Nephron progenitor cell (in vitro differentiated cells): Measurements from ENCODE around the gene DKKL1.

Source experiments
- DNase-seq: peaks from one replicate; pipeline ENCODE4 v3.0.0; 2021
- H3K27ac Mint-ChIP-seq: 2 replicates; pipeline ENCODE4 v1.8.0; 2021; ENCODE audit warnings: mild to moderate bottlenecking, moderate library complexity, mixed read lengths
- H3K27me3 Mint-ChIP-seq: 2 replicates; pipeline ENCODE4 v1.8.0; 2021; ENCODE audit warnings: mild to moderate bottlenecking, low read depth, mixed read lengths; ENCODE audit not compliant: poor library complexity
- H3K36me3 Mint-ChIP-seq: 2 replicates; pipeline ENCODE4 v1.8.0; 2021; ENCODE audit warnings: low read depth, mixed read lengths
- H3K4me1 Mint-ChIP-seq: 2 replicates; pipeline ENCODE4 v1.8.0; 2021; ENCODE audit warnings: mixed read lengths
- H3K4me3 Mint-ChIP-seq: 2 replicates; pipeline ENCODE4 v1.8.0; 2021; ENCODE audit warnings: mild to moderate bottlenecking, moderate library complexity, mixed read lengths
- H3K9me3 Mint-ChIP-seq: 2 replicates; pipeline ENCODE4 v1.8.0; 2021; ENCODE audit warnings: mild to moderate bottlenecking, moderate library complexity, mixed read lengths
- CTCF ChIP-seq: fragments of 200-600 bp; sonication (generic); IDR thresholded peaks from 2 replicates; pipeline ENCODE4 v1.5.0; 2021; ENCODE audit warnings: antibody characterized with exemption

Gene DKKL1

GRCh38 chr19:49347835-49348234 lies 15.8 kb upstream of the DKKL1 start:
- TF ChIP-seq CTCF = no peak
- Mint-ChIP-seq H3K27me3 (peaks cover 15% of the 10 kb centered on the region), H3K4me1 (peaks cover 27% of the 10 kb centered on the region), H3K9me3 (no peaks in the 10 kb centered on the region), H3K27ac (peak overlapping the region; percentile 61), H3K4me3 (no peak overlapping the region), H3K36me3 (peaks cover 97% of the 10 kb centered on the region)
- DNase-seq = no peak

GRCh38 chr19:49348305-49349189 lies 15.1 kb upstream of the DKKL1 start:
- TF ChIP-seq CTCF = no peak
- no peaks in the 10 kb centered on the region for H3K9me3 Mint-ChIP-seq
- peaks cover 13% of the 10 kb centered on the region for H3K27me3 Mint-ChIP-seq
- H3K4me3 Mint-ChIP-seq = no peak overlapping the region
- DNase-seq = no peak
- H3K36me3 Mint-ChIP-seq = peaks cover 97% of the 10 kb centered on the region
- H3K27ac Mint-ChIP-seq = no peak overlapping the region
- peaks cover 26% of the 10 kb centered on the region for H3K4me1 Mint-ChIP-seq

DNA sequence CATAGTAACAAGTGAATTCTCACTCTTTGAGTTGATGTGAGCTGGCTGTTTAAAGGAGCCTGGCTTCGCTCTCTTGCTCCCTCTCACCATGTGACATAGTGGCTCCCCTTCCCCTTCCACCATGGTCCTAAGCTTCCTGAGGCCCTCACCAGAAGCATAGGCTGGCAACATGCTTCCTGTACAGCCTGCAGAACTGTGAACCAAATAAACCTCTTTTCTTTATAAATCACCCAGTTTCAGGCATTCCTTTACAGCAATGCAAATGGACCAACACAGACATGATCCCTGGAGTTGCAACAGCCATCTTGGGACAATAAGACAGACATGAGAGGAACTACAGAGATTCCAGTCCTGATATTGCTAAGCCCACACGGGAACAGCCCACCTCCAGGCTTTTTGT lies 14.1 kb upstream of the DKKL1 start:
- DNase-seq = no peak
- Mint-ChIP-seq H3K4me1 (peaks cover 23% of the 10 kb centered on the region), H3K27me3 (peaks cover 9% of the 10 kb centered on the region), H3K4me3 (no peak overlapping the region), H3K9me3 (no peaks in the 10 kb centered on the region), H3K27ac (peak overlapping the region; percentile 83), H3K36me3 (peaks cover 97% of the 10 kb centered on the region)
- no peak for TF ChIP-seq CTCF

DNA sequence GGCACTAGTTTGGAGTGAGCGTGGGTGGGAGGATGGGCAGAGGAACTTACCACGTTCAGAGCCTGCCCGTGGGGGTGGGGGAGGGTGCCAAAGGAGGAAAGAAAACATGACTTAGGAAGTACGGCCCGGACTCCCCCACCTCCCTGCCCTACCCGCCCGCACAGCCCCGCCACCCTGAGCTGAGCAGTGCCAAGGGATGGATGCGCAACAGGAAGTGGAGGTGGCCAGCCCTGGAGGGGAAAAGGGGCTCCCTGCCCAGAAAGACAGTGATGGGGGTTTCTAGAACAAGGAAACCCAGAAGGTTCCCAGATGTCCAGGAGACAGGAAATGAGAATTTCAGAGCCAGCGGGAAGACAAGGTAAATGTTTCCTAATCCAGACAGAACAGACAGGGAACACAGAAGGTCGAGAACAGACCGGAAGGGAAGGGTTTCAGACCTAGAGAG lies 7.7 kb upstream of the DKKL1 start:
- peak overlapping the region; percentile 97 for H3K27ac Mint-ChIP-seq
- no peak for TF ChIP-seq CTCF
- DNase-seq = no peak
- no peaks in the 10 kb centered on the region for H3K9me3 Mint-ChIP-seq
- peaks cover 57% of the 10 kb centered on the region for H3K4me1 Mint-ChIP-seq
- peaks cover 90% of the 10 kb centered on the region for H3K36me3 Mint-ChIP-seq
- peaks cover 4% of the 10 kb centered on the region for H3K27me3 Mint-ChIP-seq
- H3K4me3 Mint-ChIP-seq = peak overlapping the region; percentile 80

DNA sequence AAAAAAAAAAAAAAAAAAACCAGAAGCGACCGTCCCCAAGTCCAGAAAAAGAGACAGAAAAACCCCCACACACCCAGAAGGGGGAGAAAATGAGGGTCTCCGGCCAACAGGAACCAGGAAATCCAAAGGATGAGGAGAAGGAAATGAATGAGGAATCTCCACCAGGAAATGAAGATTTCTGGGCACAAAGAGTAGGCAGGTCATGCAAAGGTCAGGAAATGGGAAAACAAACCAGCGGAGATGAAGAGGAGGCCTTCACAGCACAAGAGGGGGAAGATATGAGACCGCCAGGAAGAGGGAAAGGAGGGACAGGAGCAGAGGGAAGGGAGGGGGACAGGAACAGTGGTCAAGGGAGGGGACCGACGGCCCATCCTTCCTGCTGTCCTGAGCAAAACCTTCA lies 7.3 kb upstream of the DKKL1 start:
- Mint-ChIP-seq H3K4me1 (peaks cover 57% of the 10 kb centered on the region), H3K27ac (peak overlapping the region; percentile 97), H3K36me3 (peaks cover 86% of the 10 kb centered on the region), H3K4me3 (peak overlapping the region; percentile 80), H3K27me3 (peaks cover 3% of the 10 kb centered on the region), H3K9me3 (no peaks in the 10 kb centered on the region)
- no peak for DNase-seq
- TF ChIP-seq CTCF = no peak

DNA sequence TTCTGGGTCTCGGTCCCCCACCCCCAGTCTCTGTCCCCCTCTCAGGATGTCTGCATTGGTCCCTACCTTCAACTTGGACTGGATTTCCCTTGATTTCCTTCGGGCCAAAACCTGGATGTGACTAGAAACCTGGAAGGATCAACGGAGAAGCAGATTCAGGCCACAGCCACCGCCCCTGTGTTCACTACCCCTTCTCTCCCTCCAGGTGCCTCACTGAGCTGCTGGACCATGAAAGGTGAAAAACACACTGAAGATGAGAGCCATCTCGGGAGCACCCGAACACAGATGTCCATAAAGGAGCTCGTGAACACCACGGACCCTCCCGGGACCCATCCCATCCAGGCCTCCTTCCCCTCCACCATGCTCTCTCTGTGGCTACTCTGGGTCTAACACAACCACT lies 6.5 kb upstream of the DKKL1 start:
- Mint-ChIP-seq H3K27ac (peak overlapping the region; percentile 97), H3K27me3 (peaks cover 3% of the 10 kb centered on the region), H3K4me1 (peaks cover 57% of the 10 kb centered on the region), H3K36me3 (peaks cover 78% of the 10 kb centered on the region), H3K4me3 (peak overlapping the region; percentile 80), H3K9me3 (no peaks in the 10 kb centered on the region)
- TF ChIP-seq CTCF = no peak
- no peak for DNase-seq
